GM21576 (cell line): ENCODE results near the gene CPE.

ENCODE experiments used
- ATAC-seq: cut with Tn5 transposase; IDR thresholded peaks from one replicate; pipeline ENCODE4 v1.9.1; 2021; ENCODE audit warnings: mild to moderate bottlenecking, moderate library complexity; ENCODE audit not compliant: unreplicated experiment

CPE gene

DNA sequence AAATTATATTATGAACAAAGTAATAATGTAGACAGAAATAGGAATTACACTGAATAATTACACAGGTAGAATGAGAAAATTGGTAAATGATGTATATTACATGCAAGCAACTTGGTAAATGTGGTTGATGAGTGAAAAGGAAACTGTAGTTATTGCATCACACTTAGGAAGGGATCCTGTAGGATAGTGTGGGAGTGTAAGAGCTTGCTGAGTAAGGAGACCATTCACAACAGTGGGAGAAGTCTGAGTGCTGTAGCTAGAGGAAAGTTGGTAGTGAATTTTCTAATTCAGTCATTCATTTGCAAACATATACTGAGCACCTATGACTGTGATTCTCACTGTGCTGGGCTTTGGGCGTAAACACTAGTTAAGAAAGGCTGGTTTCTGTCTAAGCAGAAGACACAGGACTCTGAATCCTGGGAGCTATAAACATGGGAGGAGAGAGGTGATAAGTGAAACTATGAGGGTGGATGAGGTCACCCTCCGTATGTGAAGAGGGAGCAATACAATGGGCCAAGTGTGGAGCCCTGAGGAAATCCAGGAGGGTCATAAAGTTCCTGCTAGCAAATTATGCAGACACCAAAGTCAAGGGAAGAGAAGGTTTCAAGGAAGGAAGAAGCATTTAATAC, 14.2 kb upstream of the CPE start:
- no peak for ATAC-seq

DNA sequence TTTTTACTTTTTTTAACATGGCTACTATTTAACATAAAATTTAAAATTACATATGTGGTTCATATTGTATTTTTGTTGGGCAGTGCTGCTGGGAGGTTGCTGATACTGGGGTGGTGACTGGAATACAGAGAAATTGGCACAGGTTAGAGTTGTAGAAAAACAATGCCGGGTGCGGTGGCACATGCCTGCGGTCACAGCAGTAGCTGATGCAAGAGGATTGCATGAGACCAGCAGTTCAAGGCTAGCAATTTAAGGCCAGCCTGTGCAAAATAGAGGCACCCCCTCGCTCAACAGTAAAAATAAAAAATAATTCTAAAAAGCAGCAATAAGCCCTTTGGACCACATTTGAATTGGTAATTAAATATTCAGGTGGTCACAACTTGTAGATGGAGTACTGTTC, 11.8 kb upstream of the CPE start:
- no peak for ATAC-seq

DNA sequence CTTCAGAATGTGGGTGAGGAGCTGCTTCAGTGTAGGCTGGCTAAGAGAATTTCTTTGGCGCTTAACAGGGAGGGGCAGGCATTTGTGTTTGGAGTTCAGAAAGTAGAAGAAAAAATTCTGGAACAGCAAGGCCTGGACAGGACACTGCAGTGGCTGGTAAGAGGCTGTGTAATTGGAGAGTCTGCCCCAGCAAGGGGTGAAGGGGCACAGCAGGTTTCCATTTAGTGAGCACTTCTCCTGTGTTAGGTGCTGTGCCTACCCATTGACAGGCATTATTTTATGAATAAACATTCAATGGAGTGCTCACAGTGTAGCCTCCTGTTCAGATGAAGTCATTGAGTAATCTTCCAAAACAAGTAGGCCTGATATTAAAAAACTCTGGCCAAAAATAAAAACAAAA, 10.7 kb upstream of the CPE start:
- ATAC-seq: no peak

DNA sequence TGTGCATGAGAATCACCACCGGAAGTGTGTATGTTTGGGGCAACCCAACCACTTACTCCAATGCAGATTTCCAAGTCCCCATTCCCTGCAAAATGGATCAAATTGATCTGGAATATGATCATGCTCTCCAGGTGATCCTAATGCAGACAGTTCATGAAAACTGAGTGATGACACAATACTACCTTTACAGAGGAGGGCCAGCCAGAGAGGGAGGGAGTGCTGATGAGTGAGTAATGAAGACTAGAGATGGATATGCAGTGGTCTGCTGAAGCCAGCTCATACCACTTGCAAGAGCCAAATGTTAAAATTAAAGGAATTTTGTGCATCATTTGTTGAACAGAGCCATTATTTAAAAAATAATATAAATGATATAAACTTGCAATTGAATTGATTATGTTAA, 10.2 kb upstream of the CPE start:
- no peak for ATAC-seq

DNA sequence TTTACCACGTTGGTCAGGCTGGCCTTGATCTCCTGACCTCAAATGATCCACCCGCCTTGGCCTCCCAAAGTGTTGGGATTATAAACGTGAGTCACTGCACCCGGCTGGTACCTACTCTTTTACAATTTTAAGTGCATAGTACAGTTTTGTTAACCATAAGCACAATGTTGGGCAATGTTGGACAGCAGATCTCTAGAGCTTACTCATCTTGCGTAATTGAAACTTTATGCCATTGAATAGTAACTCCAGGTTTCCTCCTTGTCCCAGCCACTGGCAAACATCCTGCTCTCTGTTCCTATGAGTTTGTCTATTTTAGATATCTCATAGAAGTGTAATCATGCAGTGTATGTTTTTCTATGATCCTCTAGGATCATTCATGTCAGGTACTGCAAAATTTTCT, 9.3 kb upstream of the CPE start:
- ATAC-seq: no peak

DNA sequence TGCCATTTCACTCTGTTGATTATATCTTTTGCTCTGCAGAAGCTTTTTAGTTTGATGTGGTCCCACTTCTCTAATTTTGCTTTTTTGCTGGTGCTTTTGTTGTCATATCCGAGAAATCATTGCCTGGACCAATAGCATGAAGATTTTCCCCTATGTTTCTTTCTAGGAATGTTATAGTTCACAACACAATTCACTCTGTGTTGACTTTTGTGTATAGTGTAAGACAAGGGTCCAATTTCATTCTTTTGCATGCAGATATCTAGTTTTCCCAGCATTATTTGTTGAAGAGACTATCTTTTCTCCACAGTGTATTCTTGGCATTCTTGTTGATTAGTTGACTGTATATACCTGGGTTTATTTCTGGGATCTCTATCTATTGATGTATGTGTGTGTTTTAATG, 8.3 kb upstream of the CPE start:
- ATAC-seq: no peak

DNA sequence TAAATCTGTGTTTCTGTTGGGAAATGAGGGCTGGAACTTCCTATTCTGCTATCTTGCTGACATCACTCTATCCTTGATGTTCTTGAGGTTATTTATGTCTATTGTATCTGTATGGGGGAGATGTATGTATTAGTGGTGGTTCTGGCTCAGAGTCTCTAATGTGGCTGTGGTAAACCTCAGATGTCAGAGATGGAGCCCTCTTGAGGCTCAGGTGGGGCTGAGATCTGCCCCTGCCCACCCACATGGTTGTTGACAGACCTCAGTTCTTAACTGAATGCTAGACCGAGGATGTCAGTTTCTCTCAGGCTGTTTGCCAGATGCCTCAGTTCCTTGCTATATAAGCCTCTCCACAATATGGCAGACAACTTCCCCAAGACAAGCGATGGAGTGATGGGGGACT, 3.3 kb upstream of the CPE start:
- ATAC-seq: no peak

DNA sequence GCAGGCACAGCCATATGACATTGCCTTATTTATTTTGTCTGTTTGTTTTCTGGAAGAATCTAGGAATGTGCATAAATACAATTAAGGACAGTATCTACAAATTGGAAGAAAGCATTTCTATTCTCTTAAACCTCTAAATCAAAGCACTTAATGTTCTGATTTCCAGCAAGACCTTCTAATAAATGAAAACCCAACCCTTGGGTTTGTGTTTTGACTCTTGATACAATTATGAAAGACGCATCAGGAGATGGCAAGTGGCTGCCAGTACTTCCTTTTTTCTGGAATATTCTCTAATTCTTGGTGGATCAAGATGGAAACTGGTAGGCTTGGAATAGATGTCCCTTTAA, 437 bp upstream of the CPE start:
- no peak for ATAC-seq

DNA sequence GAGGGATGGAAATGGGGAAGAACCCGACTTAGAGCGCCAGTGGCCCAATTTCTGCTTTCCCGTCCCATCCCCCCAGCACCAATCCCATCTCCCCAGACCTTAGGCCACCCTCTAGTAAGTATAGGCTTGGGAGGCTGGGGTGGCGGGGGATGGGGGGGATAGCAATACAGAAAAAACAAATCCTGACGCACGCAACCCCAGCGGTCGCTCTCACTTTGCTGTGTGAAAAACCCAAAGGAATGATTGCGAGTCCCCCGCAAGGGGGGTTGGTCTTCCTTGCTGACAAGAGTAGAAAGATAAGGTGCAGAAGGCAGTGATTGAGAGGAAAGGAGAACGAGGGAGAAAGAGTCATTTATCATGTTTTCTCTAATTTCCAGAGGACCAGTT, 863 bp downstream of the CPE start:
- no peak for ATAC-seq

DNA sequence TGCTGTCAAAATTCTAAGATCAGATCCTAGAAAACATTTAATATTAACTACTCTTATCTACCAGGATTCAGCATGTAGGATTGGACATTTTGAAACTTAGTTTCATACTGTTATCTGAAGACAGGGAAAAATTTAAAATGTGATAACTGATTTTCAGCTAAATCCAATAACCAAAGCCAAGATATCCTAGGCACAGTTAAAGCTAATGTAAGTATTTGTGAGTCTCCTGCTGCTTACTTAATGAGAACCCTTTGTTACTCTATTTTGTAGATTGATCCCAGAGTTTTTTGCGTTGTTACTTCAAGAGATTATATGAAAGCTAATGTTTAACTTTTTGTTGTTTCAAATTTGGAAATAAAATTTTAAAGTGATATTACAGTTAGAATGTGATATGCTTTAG, 2.0 kb downstream of the CPE start:
- ATAC-seq: no peak

DNA sequence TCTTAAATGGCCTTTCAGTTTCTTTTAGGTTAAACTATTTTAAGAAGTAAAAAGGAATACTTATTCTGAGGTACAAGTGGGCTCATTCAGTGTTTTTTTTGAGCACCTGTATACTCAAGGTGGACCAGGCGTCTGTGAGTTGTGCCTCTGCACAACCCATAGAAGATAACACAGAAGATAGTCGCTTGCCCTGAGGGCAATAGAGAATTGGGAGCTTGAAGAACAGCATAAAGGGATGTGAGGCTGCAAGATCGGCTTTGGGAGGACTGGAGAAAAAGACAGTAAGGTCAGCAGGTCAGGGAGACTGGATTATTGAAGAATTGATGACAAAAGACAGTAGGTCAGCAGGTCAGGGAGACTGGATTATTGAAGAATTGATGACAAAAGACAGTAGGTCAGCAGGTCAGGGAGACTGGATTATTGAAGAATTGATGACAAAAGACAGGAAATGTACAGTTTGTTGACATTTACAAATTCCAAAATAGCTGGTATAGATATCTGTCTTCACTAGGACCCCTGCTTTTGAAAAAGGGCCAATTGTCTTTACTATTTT, 3.1 kb downstream of the CPE start:
- ATAC-seq: no peak

DNA sequence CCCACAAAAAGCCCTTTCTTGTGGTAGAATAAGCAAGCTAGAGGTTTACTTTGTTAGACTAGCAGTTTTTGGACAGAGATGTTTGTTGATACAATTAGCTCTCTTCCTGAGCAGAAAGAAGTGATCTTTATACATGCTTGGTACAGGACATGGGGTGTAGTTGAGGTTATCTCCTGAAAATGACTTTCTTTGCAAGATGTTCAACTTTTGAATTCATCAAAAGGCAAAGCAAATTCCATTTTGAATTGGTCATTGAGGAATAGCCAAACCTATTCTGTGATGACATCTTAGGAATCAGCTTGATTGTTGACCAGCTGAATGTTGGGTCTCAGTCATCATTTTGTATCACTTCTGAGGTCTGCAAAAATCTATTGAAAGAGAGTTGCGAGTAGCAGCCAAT, 3.8 kb downstream of the CPE start:
- no peak for ATAC-seq

DNA sequence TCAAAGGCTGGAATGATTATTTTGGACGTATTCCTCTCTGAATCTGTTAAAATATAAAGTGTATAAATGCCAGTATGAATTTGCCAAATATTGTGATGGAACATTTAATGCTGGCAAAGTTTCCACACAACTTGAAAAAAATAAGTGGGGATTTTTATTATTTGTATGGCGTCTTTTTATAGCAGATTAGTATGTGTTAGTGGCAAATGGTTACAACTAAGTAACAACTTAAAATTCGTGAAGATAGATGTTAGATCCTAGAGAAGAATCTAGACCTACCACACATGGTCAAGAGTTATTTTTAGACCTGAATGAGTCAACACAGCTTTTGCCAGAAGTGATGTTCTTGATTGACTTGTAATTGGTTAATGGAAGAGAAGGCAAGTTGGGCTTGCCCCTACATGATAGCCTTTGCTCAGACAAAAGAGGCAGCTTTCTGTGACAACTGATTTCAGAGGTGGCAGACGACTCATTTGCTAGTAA, 4.8 kb downstream of the CPE start:
- no peak for ATAC-seq

DNA sequence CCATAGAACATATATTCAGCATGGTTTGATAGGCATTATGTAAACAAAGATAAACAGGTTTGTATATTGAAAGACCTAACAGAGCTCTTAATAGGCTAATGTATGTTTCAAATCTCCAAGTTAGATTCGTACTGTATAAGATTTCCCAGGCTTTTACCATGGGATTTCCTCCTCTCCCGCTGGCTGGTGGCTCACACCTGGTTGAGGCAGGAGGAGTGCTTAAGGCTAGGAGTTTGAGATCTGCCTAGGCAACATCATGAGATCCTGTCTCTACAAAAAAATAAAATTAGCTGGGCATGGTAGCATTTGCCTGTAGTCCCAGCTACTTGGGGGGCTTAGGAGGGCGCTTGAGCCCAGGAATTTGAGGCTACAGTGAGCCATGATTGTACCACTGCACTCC, 5.4 kb downstream of the CPE start:
- no peak for ATAC-seq

DNA sequence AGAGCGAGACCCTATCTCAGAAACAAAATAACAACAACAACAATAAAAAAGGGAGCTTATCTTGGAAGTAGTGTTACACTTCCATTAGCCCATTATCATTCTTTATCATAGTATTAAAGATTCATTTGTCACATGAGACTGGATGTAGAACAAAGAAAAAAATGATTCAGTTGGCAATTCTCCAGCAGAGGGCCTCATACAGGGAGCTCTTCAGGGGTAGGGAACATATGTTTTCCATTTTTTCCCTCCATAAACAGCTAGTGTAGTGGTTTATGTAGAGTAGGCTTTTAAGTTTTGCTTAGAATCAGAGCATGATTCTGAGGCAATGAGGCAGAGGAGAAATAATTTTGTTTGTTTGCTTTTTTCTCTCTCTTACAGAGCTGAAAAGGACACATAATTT, 5.8 kb downstream of the CPE start:
- ATAC-seq: no peak

DNA sequence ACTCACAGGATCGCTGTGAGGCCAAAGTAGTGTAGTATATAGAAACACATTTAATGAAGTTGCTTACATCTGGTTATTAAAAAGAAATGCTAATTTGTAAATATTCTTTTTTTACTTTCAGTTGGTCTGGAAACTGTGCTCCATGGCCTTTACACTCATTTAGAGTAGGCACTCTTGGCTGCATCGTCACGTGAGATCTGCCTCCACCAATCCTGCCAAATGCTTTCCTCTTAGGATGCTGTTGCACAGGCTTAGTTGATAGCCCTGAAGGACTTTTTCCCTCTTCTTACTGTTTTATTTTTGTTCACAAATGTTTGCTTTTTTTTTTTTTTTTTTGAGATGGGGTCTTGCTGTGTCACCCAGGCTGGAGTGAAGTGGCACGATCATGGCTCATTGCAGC, 6.3 kb downstream of the CPE start:
- no peak for ATAC-seq

DNA sequence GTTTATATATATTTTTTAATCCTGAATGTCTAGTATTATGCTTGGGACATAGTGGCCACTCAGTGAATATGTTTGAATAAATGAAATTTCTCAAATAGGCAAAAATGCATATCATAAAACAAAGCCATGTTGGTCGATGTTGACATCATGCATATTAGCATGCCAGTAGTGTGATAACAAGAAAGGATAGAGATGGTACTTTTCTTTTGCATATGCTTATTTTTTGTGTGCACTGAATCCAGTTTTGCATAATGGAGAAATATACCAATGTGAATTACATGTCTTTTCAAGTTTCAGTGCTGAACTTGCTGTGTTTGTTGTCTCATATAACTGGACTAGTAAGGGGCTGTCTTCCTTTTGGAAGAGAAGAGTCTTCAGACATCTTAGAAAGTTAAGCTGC, 7.5 kb downstream of the CPE start:
- ATAC-seq: no peak

DNA sequence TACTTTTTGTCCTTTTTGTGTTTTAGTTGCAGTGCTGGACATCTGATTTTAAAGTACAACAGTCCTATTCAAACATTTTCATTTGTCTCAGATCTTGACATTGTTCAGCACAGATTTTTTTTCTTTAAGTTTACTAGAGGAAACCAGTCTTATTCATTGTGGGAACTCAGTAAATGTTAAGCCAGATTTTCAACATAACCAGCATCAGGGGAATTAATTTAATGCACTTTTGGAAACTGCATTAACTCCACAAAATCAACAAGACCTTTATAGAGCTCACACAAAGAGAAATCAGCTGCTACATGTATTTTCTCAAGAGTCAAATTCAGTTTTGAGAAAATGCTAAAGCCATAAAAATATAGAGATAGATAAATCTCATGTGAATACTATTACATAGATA, 9.9 kb downstream of the CPE start:
- no peak for ATAC-seq

DNA sequence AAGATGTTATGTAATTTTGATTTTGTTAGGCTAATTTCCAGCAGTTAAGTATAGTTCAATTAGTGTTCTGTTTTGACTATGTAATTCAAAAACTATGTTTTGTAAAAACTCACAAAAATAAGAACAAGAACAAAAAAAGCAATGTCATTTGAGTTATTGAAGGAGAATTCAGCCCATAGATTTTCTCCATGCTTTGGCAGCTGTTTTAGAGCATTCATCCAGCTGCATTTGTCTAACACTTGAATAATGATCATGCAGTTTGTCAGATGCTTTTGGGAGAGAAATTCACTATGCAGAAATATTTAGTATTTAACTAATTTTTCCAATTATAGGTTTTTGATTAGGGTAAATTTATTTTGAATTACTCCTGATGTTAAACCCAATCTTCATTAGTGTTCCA, 14.2 kb downstream of the CPE start:
- no peak for ATAC-seq

DNA sequence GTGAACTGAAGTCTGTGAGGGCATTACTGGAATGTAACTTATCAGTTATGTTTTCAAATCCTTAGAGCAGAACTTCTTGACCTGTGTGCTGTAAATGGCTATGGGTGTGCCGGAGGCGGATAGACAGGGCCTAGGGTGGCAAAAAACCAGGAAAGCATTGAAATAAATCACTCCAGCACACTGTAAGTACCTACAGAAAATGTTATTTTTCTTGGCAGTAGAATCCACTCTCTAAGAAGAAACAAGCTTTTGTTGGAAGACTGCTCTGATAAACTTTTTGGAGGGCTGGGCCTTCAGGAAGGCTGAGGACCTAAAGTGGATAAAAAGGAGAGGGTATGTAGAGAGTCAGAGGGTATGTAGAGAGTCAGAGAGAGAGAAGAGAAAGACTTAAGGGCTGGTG, 14.9 kb downstream of the CPE start:
- ATAC-seq: no peak

DNA sequence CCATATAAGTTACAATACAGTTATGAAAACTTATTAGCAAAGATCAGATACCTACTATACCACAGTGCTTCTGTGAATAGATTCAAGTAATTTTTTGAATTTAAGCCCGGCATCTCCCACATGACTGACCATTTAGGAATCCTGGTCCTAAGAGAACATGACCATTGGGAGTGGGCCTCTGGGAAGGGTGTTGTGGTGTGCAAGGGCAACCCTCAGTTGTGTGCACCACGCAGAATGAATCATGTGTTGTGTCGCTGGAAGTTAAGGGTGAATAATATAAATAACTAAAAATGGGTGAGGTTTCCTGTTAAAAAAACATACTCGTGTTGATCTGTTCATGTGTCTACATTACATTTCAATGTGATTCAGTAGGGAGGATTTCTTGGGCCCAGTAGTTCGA, 15.5 kb downstream of the CPE start:
- ATAC-seq: no peak

DNA sequence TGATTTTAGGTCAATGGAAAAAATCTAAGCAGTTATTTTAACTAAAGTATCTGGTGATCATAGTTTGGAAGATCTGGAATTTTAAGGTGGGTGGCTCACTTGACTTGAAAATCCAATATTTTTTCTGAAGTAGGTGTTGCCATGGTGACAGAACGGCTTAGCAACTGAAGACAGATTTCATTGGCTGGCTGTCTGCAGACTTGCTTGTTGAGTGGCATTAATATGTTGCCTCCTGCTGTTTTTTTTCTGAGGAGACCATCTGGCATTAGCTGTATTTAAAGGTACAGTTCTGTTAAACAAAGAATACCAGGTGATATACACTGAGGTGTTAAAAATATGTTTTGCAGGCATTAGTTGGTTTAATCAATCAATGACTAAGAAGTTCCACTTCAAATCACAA, 19.8 kb downstream of the CPE start:
- no peak for ATAC-seq

DNA sequence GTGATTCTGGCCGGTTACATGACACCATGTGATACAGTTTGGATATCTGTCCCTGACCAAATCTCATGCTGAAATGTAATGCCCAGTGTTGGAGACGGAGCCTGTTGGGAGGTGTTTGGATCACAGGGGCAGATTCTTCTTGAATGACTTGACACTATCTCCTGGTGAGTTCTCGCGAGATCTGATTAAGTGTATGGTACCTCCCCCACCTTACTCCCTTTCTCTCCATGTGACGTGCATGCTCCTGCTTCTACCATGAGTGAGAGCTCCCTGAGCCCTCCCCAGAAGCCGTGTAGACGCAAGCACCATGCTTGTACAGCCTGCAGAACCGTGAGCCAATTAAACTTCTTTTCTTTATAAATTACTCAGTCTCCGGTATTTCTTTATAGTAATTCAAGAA, 23.6 kb downstream of the CPE start:
- no peak for ATAC-seq
